H1 (cell line): Measurements from ENCODE around the gene PAXX. TPM values are rescaled to one million over a fixed set of nuclear protein-coding genes. Genes with fewer than 3 reads are reported as not detected.

Experiments
- CTCF ChIA-PET: fragments of 300-600 bp; sonication (Branson Sonifier 250); formaldehyde crosslinking; loops from one replicate; lab custom pipeline; 2021; ENCODE audit not compliant: partially characterized antibody; lab: Charles Lee
- POLR2A ChIA-PET: fragments of 300-600 bp; sonication (Branson Sonifier 250); formaldehyde crosslinking; loops from one replicate; lab custom pipeline; 2021; ENCODE audit warnings: inconsistent platforms; ENCODE audit not compliant: partially characterized antibody; lab: Charles Lee
- DNase-seq, 2 experiments: peaks; one replicate each; pipeline versions ENCODE4 v3.0.0 to v3.0.0-alpha.2; 2010 to 2022; ENCODE audit warnings: low spot score in 2 of 2, low read depth in 1 of 2, mixed read lengths in 1 of 2
- FAIRE-seq: peaks from 2 replicates; lab custom pipeline; 2011; peaks lifted over from hg19 to GRCh38; lab: Jason Lieb, UNC
- H2AFZ ChIP-seq: 2 replicates; pipeline ENCODE4 v1.8.1; 2012; ENCODE audit warnings: low read length, inconsistent platforms
- H2AK5ac ChIP-seq: 2 replicates; pipeline ENCODE4 v1.6.1; 2013; ENCODE audit warnings: low read depth, low read length
- H2BK120ac ChIP-seq: replicated peaks from 2 replicates; pipeline ENCODE3; 2013; ENCODE audit warnings: low read depth, low read length, inconsistent platforms
- H2BK12ac ChIP-seq: 2 replicates; pipeline ENCODE4 v1.6.1; 2013; ENCODE audit warnings: low read depth, low read length
- H2BK15ac ChIP-seq: 2 replicates; pipeline ENCODE4 v1.6.1; 2013; ENCODE audit warnings: low read length
- H2BK20ac ChIP-seq: 2 replicates; pipeline ENCODE4 v1.6.1; 2013; ENCODE audit warnings: low read length
- H2BK5ac ChIP-seq: 2 replicates; pipeline ENCODE4 v1.6.1; 2013; ENCODE audit warnings: low read depth, low read length
- H3K14ac ChIP-seq: 2 replicates; pipeline ENCODE4 v1.6.1; 2013; ENCODE audit warnings: inconsistent platforms; ENCODE audit not compliant: insufficient read length
- H3K18ac ChIP-seq: 2 replicates; pipeline ENCODE4 v1.6.1; 2013; ENCODE audit warnings: low read length; ENCODE audit errors: extremely low read depth
- H3K23ac ChIP-seq: 2 replicates; pipeline ENCODE4 v1.6.1; 2013; ENCODE audit warnings: inconsistent platforms; ENCODE audit not compliant: insufficient read length
- H3K23me2 ChIP-seq: 2 replicates; pipeline ENCODE4 v1.6.1; 2013; ENCODE audit warnings: low read depth, low read length
- H3K27ac ChIP-seq: 2 replicates; pipeline ENCODE4 v1.6.1; 2011; ENCODE audit warnings: low read depth, low read length, inconsistent platforms
- H3K27me3 ChIP-seq, 4 experiments: replicated peaks in 1 of 4; 1 replicate in 1 of 4; 2 replicates in 3 of 4; pipeline versions ENCODE4 v1.6.1 to v1.8.1; 2011 to 2013; ENCODE audit warnings: low read length in 3 of 4, mild to moderate bottlenecking in 3 of 4, inconsistent platforms in 2 of 4, mixed read lengths in 2 of 4, moderate library complexity in 1 of 4; ENCODE audit not compliant: control insufficient read depth in 3 of 4, insufficient read depth in 3 of 4; ENCODE audit errors: extremely low read depth in 1 of 4
- H3K36me3 ChIP-seq, 4 experiments: 2 replicates each; pipeline versions ENCODE4 v1.6.1 to v1.8.1; 2011 to 2013; ENCODE audit warnings: mild to moderate bottlenecking in 4 of 4, low read length in 3 of 4, moderate library complexity in 2 of 4, control low read depth in 1 of 4, inconsistent platforms in 1 of 4; ENCODE audit not compliant: insufficient read depth in 4 of 4, control insufficient read depth in 2 of 4
- H3K4ac ChIP-seq: replicated peaks from 2 replicates; pipeline ENCODE3; 2013; ENCODE audit warnings: low read length, low read depth, mixed read lengths, inconsistent platforms; ENCODE audit not compliant: insufficient read length
- H3K4me1 ChIP-seq, 4 experiments: replicated peaks in 1 of 4; 1 replicate in 1 of 4; 2 replicates in 3 of 4; pipeline versions ENCODE4 v1.6.1 to v1.8.1; 2011 to 2013; ENCODE audit warnings: low read length in 3 of 4, inconsistent platforms in 2 of 4, mixed read lengths in 1 of 4; ENCODE audit not compliant: insufficient read depth in 4 of 4, control insufficient read depth in 3 of 4
- H3K4me2 ChIP-seq, 2 experiments: 2 replicates each; pipeline versions ENCODE4 v1.6.1 to v1.8.1; 2011 to 2013; ENCODE audit warnings: low read depth in 2 of 2, low read length in 2 of 2, control low read depth in 1 of 2, inconsistent platforms in 1 of 2, mild to moderate bottlenecking in 1 of 2; ENCODE audit not compliant: insufficient read depth in 1 of 2
- H3K4me3 ChIP-seq, 4 experiments: fragments of 200-600, 300-600 bp in 1 of 4; sonication (generic), shearing (Covaris generic), sonication (Bioruptor Twin) in 1 of 4; 2 replicates each; pipeline versions ENCODE4 v1.5.1 to v1.8.1; 2011 to 2016; ENCODE audit warnings: low read length in 4 of 4, low read depth in 3 of 4, control low read depth in 2 of 4, inconsistent platforms in 2 of 4, mild to moderate bottlenecking in 2 of 4, mixed read lengths in 1 of 4, moderate library complexity in 1 of 4; ENCODE audit not compliant: insufficient read depth in 2 of 4; ENCODE audit errors: extremely low read depth in 1 of 4
- H3K56ac ChIP-seq: replicated peaks from 2 replicates; pipeline ENCODE3; 2013; ENCODE audit warnings: low read depth, mild to moderate bottlenecking, mixed read lengths, low read length, inconsistent platforms; ENCODE audit not compliant: insufficient read length
- H3K79me1 ChIP-seq: 2 replicates; pipeline ENCODE4 v1.6.1; 2013; ENCODE audit warnings: low read depth, low read length, control low read depth
- H3K79me2 ChIP-seq, 2 experiments: 2 replicates each; pipeline versions ENCODE4 v1.6.1 to v1.8.1; 2012 to 2013; ENCODE audit warnings: low read length in 2 of 2, mild to moderate bottlenecking in 2 of 2, inconsistent platforms in 1 of 2; ENCODE audit not compliant: insufficient read depth in 2 of 2, control insufficient read depth in 1 of 2
- H3K9ac ChIP-seq, 4 experiments: replicated peaks in 1 of 4; 1 replicate in 1 of 4; 2 replicates in 3 of 4; pipeline versions ENCODE4 v1.6.1 to v1.8.1; 2011 to 2013; ENCODE audit warnings: low read depth in 3 of 4, low read length in 3 of 4, control low read depth in 2 of 4, mild to moderate bottlenecking in 2 of 4, moderate library complexity in 2 of 4, inconsistent platforms in 1 of 4; ENCODE audit errors: extremely low read depth in 1 of 4
- H3K9me3 ChIP-seq, 2 experiments: 2 replicates each; pipeline versions ENCODE4 v1.6.1 to v1.8.1; 2012 to 2013; ENCODE audit warnings: mild to moderate bottlenecking in 2 of 2, moderate library complexity in 2 of 2, control low read depth in 1 of 2, inconsistent platforms in 1 of 2, low read depth in 1 of 2, low read length in 1 of 2, mixed read lengths in 1 of 2; ENCODE audit not compliant: insufficient read depth in 2 of 2
- H4K20me1 ChIP-seq, 2 experiments: replicated peaks in 1 of 2; 2 replicates each; pipeline versions ENCODE3 to v1.8.1; 2011 to 2013; ENCODE audit warnings: inconsistent platforms in 2 of 2, low read length in 2 of 2, mild to moderate bottlenecking in 1 of 2; ENCODE audit not compliant: insufficient read depth in 2 of 2, control insufficient read depth in 1 of 2
- H4K5ac ChIP-seq: 2 replicates; pipeline ENCODE4 v1.6.1; 2013; ENCODE audit warnings: low read length, low read depth, mixed read lengths, inconsistent platforms; ENCODE audit not compliant: insufficient read length
- H4K8ac ChIP-seq: 2 replicates; pipeline ENCODE4 v1.8.0; 2013; ENCODE audit warnings: mild to moderate bottlenecking, moderate library complexity, low read length, inconsistent platforms; ENCODE audit not compliant: insufficient read depth; ENCODE audit errors: extremely low read depth
- H4K91ac ChIP-seq: replicated peaks from 2 replicates; pipeline ENCODE3; 2013; ENCODE audit warnings: low read length, mixed read lengths, inconsistent platforms; ENCODE audit not compliant: insufficient read length
- RNF2 ChIP-seq: fragments of 200-900, 300-1000 bp; sonication (generic); IDR thresholded peaks from 2 replicates; pipeline ENCODE4 v1.7.1; 2016; ENCODE audit warnings: borderline replicate concordance, low read depth, mild to moderate bottlenecking, antibody characterized with exemption, low read length; ENCODE audit not compliant: poor library complexity, severe bottlenecking; ENCODE audit errors: missing control alignments
- WGBS, 2 experiments: shearing (Covaris generic) in 1 of 2; methylation state at CpG; one replicate each; pipeline versions ENCODE4 v1.1.6 to v1.1.7; 2013 to 2015; ENCODE audit warnings: low lambda C conversion rate in 2 of 2, mixed read lengths in 2 of 2, inconsistent platforms in 1 of 2, low coverage in 1 of 2, missing lambda C conversion rate in 1 of 2; ENCODE audit not compliant: insufficient replicate concordance in 2 of 2, insufficient coverage in 1 of 2, insufficient read length in 1 of 2; ENCODE audit errors: extremely low coverage in 1 of 2, missing lambda C conversion rate in 1 of 2; 5-methylcytosine and 5-hydroxymethylcytosine counted together
- polyA plus RNA-seq, 7 experiments: library from polyadenylated mRNA; depleted of rRNA in 3 of 7; stranded (reverse) in 5 of 7; unstranded in 2 of 7; fragments of >200 nt in 5 of 7; fragments of 200-250 nt in 2 of 7; gene quantifications; 1 replicate in 5 of 7; 2 replicates in 1 of 7; 4 replicates in 1 of 7; pipeline versions ENCODE4 v1.2.1 to v1.2.3, GENCODE V29; 2011 to 2013; ENCODE audit warnings: missing spikeins in 2 of 7, mixed read lengths in 2 of 7
- total RNA-seq: library from RNA; stranded (reverse); fragmentation: NEBNext Ultra II Directional; extraction: Animal tissue kit (Norgen Biotek cat#: 25700); gene quantifications from 2 replicates; pipeline ENCODE4 v1.2.1, GENCODE V29; 2021

The PAXX gene
- total and polyA plus RNA-seq, 2 of the 8 experiments (the other 6 are each of a cell fraction or from before 2014, with no cell fraction given) = 43.4 to 45.9 TPM

- Histone ChIP-seq H2AK5ac (no peak overlapping the region), H3K4ac (no peak overlapping the region), H3K79me2 (no peaks in the 10 kb centered on the region), H3K4me3 (no peak overlapping the region), H3K27me3 (no peaks in the 10 kb centered on the region), H3K36me3 (no peaks in the 10 kb centered on the region), H2BK15ac (no peak overlapping the region), H4K91ac (no peak overlapping the region), H3K9me3 (peaks cover 0 to 10% of the 10 kb centered on the region in 2 experiments; a peak in 1 of 4 replicates), H2BK120ac (no peak overlapping the region), H4K5ac (no peak overlapping the region), H3K4me1 (peaks cover 0 to 2% (median under 1%) of the 10 kb centered on the region in 4 experiments; a peak in 2 of 7 replicates), H2AFZ (no peak overlapping the region), H3K27ac (no peak overlapping the region), H3K56ac (no peak overlapping the region), H2BK5ac (no peak overlapping the region), H3K9ac (no peak overlapping the region), H3K4me2 (no peak overlapping the region), H4K20me1 (no peaks in the 10 kb centered on the region), H3K18ac (no peak overlapping the region), H2BK20ac (no peak overlapping the region), H3K23ac (no peak overlapping the region), H3K14ac (no peak overlapping the region), H4K8ac (no peak overlapping the region), H3K23me2 (no peaks in the 10 kb centered on the region), H3K79me1 (no peaks in the 10 kb centered on the region), H2BK12ac (no peak overlapping the region)
- DNase-seq = no peak
- FAIRE-seq = no peak
- ChIA-PET CTCF (interaction anchor here (0.8 to 2.5 kb wide), 5 partner anchors 21 to 61 kb away, joined by 3 to 12 read pairs (median 4); partner anchors contain the start of gene PTGDS), POLR2A (no interaction called here)
- 76% methylated on average over 19 of the region's 22 CpGs; no CpG with 5 or more reads in 1 of the 2 experiments for WGBS, 2 experiments
- no peak for TF ChIP-seq RNF2
Observed at GRCh38 chr9:137008312-137008711, 16.1 kb downstream of the PAXX start.
